SH-SY5Y (cell line): Measurements from ENCODE around the gene NELFB.

Experiments used
- GATA2 ChIP-seq: IDR thresholded peaks from 2 replicates; pipeline ENCODE4 v1.6.1; 2011; ENCODE audit warnings: mild to moderate bottlenecking, low read depth, low read length
- GATA3 ChIP-seq: IDR thresholded peaks from 2 replicates; pipeline ENCODE4 v1.6.1; 2011; ENCODE audit warnings: low read depth, mild to moderate bottlenecking, low read length, moderate library complexity

- TF ChIP-seq GATA3 (no peak), GATA2 (no peak)
Measured at GRCh38 chr9:137232101-137232500, 23.0 kb upstream of the NELFB start.
